Measurements from ENCODE around the gene GGA3. TPM values are rescaled to one million over a fixed set of nuclear protein-coding genes. Genes with fewer than 3 reads are reported as not detected.

Gene GGA3
- total and polyA plus RNA-seq, 10 of the 15 experiments (the other 5 are each of a cell fraction or from before 2014, with no cell fraction given) = 7.0 to 57.5 (median 34.0) TPM

DNA sequence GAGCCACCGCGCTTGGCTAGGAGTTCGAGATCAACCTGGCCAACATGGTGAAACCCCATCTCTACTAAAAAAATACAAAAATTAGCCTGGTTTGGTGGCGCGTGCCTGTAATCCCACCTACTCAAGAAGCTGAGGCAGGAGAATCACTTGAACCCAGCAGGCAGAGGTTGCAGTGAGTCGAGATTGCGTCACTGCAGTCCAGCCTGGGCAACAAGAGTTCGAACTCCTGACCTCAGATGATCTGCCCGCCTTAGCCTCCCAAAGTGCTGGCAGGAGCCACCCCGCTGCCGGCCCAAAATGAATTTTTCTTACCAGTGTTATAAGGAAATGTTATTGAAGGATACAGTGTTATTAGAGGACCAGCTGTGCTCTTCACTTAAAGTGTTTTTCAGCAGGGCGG is 53.6 kb downstream of the GGA3 start:
- no peak for FAIRE-seq
- SMC1A ChIA-PET (ENCODE audit: uncharacterized antibody, unreplicated experiment) = interaction anchor here (1.0 to 2.2 kb wide), 2 partner anchors 93 to 217 kb away, joined by 3 to 14 read pairs; no protein-coding TSS in a partner anchor
- TF ChIP-seq CEBPZ (IDR thresholded peaks at IDR 0.05; ENCODE audit: low read depth, low read length) (no peak), HDGF (IDR thresholded peaks at IDR 0.05) (no peak), TARDBP (IDR thresholded peaks at IDR 0.05; ENCODE audit: borderline replicate concordance) (no peak), LARP7 (IDR thresholded peaks at IDR 0.05) (no peak), MXI1 (IDR thresholded peaks at IDR 0.05; ENCODE audit: low read depth, low read length) (no peak), IKZF2 (IDR thresholded peaks at IDR 0.05) (no peak), NR2F1 (conservative IDR thresholded peaks at IDR 0.05) (no peak), POU2F2 (IDR thresholded peaks at IDR 0.05; ENCODE audit: borderline replicate concordance, low read depth, low read length) (no peak), RAD21 (IDR thresholded peaks at IDR 0.05; ENCODE audit: insufficient read depth, low read depth, low read length) (no peak), RELA (IDR thresholded peaks at IDR 0.05; ENCODE audit: borderline replicate concordance, partially characterized antibody) (no peak), GATAD2B (conservative IDR thresholded peaks at IDR 0.05; ENCODE audit: low read depth) (no peak), NFIC (IDR thresholded peaks at IDR 0.05; ENCODE audit: low read depth, low read length) (no peak), CREM (IDR thresholded peaks at IDR 0.05; ENCODE audit: low read depth) (no peak), ELK1 (IDR thresholded peaks at IDR 0.05; ENCODE audit: low read depth, low read length) (no peak), TCF3 (IDR thresholded peaks at IDR 0.05; ENCODE audit: borderline replicate concordance, insufficient read depth, low read depth, low read length) (no peak), IRF4 (IDR thresholded peaks at IDR 0.05; ENCODE audit: low read depth, low read length) (no peak)
- TF ChIP-seq, protein P1, sequence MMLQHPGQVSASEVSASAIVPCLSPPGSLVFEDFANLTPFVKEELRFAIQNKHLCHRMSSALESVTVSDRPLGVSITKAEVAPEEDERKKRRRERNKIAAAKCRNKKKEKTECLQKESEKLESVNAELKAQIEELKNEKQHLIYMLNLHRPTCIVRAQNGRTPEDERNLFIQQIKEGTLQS (IDR thresholded peaks at IDR 0.05; ENCODE audit: borderline replicate concordance, extremely low read depth, low read depth, low read length) = no peak
- TF ChIP-seq, protein P2, sequence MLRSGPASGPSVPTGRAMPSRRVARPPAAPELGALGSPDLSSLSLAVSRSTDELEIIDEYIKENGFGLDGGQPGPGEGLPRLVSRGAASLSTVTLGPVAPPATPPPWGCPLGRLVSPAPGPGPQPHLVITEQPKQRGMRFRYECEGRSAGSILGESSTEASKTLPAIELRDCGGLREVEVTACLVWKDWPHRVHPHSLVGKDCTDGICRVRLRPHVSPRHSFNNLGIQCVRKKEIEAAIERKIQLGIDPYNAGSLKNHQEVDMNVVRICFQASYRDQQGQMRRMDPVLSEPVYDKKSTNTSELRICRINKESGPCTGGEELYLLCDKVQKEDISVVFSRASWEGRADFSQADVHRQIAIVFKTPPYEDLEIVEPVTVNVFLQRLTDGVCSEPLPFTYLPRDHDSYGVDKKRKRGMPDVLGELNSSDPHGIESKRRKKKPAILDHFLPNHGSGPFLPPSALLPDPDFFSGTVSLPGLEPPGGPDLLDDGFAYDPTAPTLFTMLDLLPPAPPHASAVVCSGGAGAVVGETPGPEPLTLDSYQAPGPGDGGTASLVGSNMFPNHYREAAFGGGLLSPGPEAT (IDR thresholded peaks at IDR 0.05; ENCODE audit: low read depth) = no peak

More for the DNA sequence above, 53.6 kb downstream of the GGA3 start:
- H3K79me2 ChIP-seq (ENCODE audit: control insufficient read depth, insufficient read depth, low read length) = peaks cover 37% of the 10 kb centered on the region
- no peak overlapping the region for H3K9ac ChIP-seq (ENCODE audit: control insufficient read depth, insufficient read depth, low read length)
- no peak overlapping the region for H3K27ac ChIP-seq (ENCODE audit: control insufficient read depth, insufficient read depth)
- no peaks in the 10 kb centered on the region for H4K20me1 ChIP-seq (ENCODE audit: control insufficient read depth, insufficient read depth)
- H3K4me2 ChIP-seq (ENCODE audit: control insufficient read depth, insufficient read depth) = no peak overlapping the region
- WGBS (ENCODE audit: insufficient coverage, insufficient replicate concordance, low lambda C conversion rate, missing lambda C conversion rate) = 89% methylated on average over 12 of the region's 12 CpGs
- no peak for ATAC-seq
- H3K27me3 ChIP-seq (replicated peaks in 1 of 2; ENCODE audit: control insufficient read depth in 2 of 2, insufficient read depth in 2 of 2, low read length in 1 of 2) = no peaks in the 10 kb centered on the region
- H3K36me3 ChIP-seq (ENCODE audit: control insufficient read depth in 2 of 2, insufficient read depth in 2 of 2, low read length in 1 of 2) = peaks cover 4% of the 10 kb centered on the region in 2 experiments; a peak in 3 of 4 replicates
- DNase-seq (ENCODE audit: low read depth, low spot score) = no peak
- ChIA-PET RAD21 (ENCODE audit: unreplicated experiment) (interaction anchor here (1.0 kb wide), 1 partner anchor 63 kb away, joined by 3 read pairs; the partner anchor contains the start of gene MIF4GD), CTCF (interaction anchor here (1.0 to 12.2 kb wide), 3 partner anchors 19 to 245 kb away, joined by 3 to 293 read pairs (median 224); partner anchors contain the start of gene ARMC7), POLR2A (no interaction called here)
- H3K4me3 ChIP-seq = no peak overlapping the region
- H2AFZ ChIP-seq (ENCODE audit: control insufficient read depth, low read depth, low read length) = no peak overlapping the region
- in situ Hi-C loops (cut with MboI) (no loop called here), intact Hi-C loops (cut with micrococcal nuclease; ENCODE audit: unreplicated experiment) (no loop called here)
- no TSS peak for BruUV-seq (replicated peaks)
- no peaks in the 10 kb centered on the region for H3K9me3 ChIP-seq (replicated peaks; ENCODE audit: control insufficient read depth, insufficient read depth, low read length)
- H3K4me1 ChIP-seq (ENCODE audit: control insufficient read depth, insufficient read depth, low read length) = no peaks in the 10 kb centered on the region; the same call in 1 of the 2 replicates

Measured in GM12878 (cell line).